ENCODE data around the gene ITIH3.
A peak's percentile ranks its signal among the peaks of the same experiment; 100 is the strongest.

Gene ITIH3

GRCh38 chr3:52779011-52779836 lies 15.4 kb upstream of the ITIH3 start:
- peak; percentile 71 for FAIRE-seq
- DNase-seq (ENCODE audit: extremely low spot score, insufficient read length, low read depth): peak; percentile 30

- FAIRE-seq (no peak), DNase-seq (ENCODE audit: extremely low spot score, insufficient read length, low read depth) (no peak)
Observed at GRCh38 chr3:52779837-52780585, 14.6 kb upstream of the ITIH3 start.

GRCh38 chr3:52781741-52782140 lies 12.9 kb upstream of the ITIH3 start:
- DNase-seq (ENCODE audit: extremely low spot score, insufficient read length, low read depth) (no peak), FAIRE-seq (no peak)

- DNase-seq (ENCODE audit: extremely low spot score, insufficient read length, low read depth) (no peak), FAIRE-seq (no peak)
Observed at GRCh38 chr3:52782412-52783210, 12.0 kb upstream of the ITIH3 start.

GRCh38 chr3:52783211-52783555 lies 11.4 kb upstream of the ITIH3 start:
- DNase-seq (ENCODE audit: extremely low spot score, insufficient read length, low read depth) (no peak), FAIRE-seq (no peak)

GRCh38 chr3:52784021-52784621 lies 10.5 kb upstream of the ITIH3 start:
- DNase-seq (ENCODE audit: extremely low spot score, insufficient read length, low read depth) (no peak), FAIRE-seq (no peak)

GRCh38 chr3:52784931-52785590 lies 9.5 kb upstream of the ITIH3 start:
- FAIRE-seq (no peak), DNase-seq (ENCODE audit: extremely low spot score, insufficient read length, low read depth) (no peak)

GRCh38 chr3:52786330-52787215 lies 8.0 kb upstream of the ITIH3 start:
- FAIRE-seq: no peak
- no peak for DNase-seq (ENCODE audit: extremely low spot score, insufficient read length, low read depth)

- no peak for FAIRE-seq
Observed at GRCh38 chr3:52787246-52787645, 7.3 kb upstream of the ITIH3 start.

GRCh38 chr3:52787672-52788625 lies 6.6 kb upstream of the ITIH3 start:
- DNase-seq (ENCODE audit: extremely low spot score, insufficient read length, low read depth) (no peak), FAIRE-seq (no peak)

More at GRCh38 chr3:52787246-52787645, 7.3 kb upstream of the ITIH3 start:
- DNase-seq (ENCODE audit: extremely low spot score, insufficient read length, low read depth): no peak

- no peak for FAIRE-seq
- DNase-seq (ENCODE audit: extremely low spot score, insufficient read length, low read depth): no peak
Observed at GRCh38 chr3:52788890-52789745, 5.5 kb upstream of the ITIH3 start.

GRCh38 chr3:52789746-52790040 lies 4.9 kb upstream of the ITIH3 start:
- FAIRE-seq: no peak

GRCh38 chr3:52790337-52790736 lies 4.3 kb upstream of the ITIH3 start:
- DNase-seq (ENCODE audit: extremely low spot score, insufficient read length, low read depth) (no peak), FAIRE-seq (no peak)

More at GRCh38 chr3:52789746-52790040, 4.9 kb upstream of the ITIH3 start:
- DNase-seq (ENCODE audit: extremely low spot score, insufficient read length, low read depth): no peak

GRCh38 chr3:52790741-52791140 lies 3.9 kb upstream of the ITIH3 start:
- DNase-seq (ENCODE audit: extremely low spot score, insufficient read length, low read depth): no peak
- no peak for FAIRE-seq

GRCh38 chr3:52791366-52791765 lies 3.2 kb upstream of the ITIH3 start:
- no peak for FAIRE-seq
- no peak for DNase-seq (ENCODE audit: extremely low spot score, insufficient read length, low read depth)

GRCh38 chr3:52791928-52792327 lies 2.7 kb upstream of the ITIH3 start:
- FAIRE-seq: no peak

GRCh38 chr3:52792413-52792812 lies 2.2 kb upstream of the ITIH3 start:
- FAIRE-seq: no peak
- DNase-seq (ENCODE audit: extremely low spot score, insufficient read length, low read depth): no peak

More at GRCh38 chr3:52791928-52792327, 2.7 kb upstream of the ITIH3 start:
- no peak for DNase-seq (ENCODE audit: extremely low spot score, insufficient read length, low read depth)

Measured in GM18507 (cell line).